T1000 (cell line): ENCODE data around the gene CABP2.
A peak's percentile ranks its signal among the peaks of the same experiment; 100 is the strongest.
"Not testable (repeated sequence)": the region's sequence is repeated elsewhere in the genome, so short reads cannot be mapped to it uniquely, and the experiment has no call there.

Experiments
- DNase-seq: peaks from one replicate; lab custom pipeline; 2025; ENCODE audit warnings: mixed read lengths; lab: John Stamatoyannopoulos, UW

Gene CABP2

DNA sequence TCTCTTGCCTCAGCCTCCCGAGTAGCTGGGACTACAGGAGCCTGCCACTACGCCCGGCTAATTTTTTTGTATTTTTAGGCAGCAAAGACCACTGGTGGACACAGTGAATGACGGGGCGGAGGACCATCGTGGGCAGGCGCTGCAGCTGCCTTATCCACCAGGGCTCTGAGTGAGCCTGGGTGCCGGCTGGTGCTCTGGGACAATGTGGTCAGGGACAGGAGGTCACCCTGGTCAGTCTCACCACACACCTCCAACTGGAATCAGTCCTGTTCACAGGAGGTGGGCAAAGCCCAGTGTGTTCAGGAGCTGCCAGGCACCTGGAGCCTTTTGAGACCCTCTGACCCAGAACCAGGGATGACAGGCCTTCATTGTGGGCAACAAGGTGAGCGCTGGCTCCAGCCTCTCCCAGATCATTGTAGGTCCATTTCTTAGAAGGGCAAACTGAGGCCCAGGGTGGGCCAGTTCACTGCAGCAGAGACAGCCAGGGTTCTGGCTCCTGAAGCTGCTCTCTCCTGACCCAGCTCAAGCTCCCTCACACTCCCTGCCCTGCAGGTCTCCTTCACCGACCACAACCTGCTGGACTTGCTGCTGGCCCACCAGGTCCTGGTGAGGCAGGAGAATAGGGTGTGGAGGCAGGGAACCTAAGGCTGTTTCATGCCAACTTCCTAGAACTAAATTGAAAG, 15.7 kb upstream of the CABP2 start:
- DNase-seq: no peak

- DNase-seq: no peak
These were observed 15.1 kb upstream of the CABP2 start for GRCh38 chr11:67538306-67538705.

DNA sequence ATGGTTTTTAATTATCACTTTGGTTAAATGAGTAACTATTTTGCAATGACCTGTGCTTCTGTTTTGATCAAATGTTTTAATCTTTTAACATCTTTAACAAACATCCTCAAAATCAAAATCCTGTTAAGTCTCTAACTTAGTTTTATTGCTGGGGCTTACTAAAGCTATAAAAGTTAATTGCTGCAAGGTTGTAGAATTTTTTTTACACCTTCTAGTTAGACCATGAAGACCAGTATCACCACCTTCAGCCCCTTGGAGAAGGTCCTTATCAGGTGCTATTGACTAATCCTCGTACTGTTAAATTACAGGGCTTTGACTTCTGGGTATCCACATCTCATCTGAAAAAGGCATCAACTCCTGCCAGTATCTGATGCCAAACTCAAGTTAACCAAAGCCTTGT, 12.3 kb upstream of the CABP2 start:
- no peak for DNase-seq

- DNase-seq: no peak
These were observed 10.9 kb upstream of the CABP2 start for GRCh38 chr11:67534070-67534679.

DNA sequence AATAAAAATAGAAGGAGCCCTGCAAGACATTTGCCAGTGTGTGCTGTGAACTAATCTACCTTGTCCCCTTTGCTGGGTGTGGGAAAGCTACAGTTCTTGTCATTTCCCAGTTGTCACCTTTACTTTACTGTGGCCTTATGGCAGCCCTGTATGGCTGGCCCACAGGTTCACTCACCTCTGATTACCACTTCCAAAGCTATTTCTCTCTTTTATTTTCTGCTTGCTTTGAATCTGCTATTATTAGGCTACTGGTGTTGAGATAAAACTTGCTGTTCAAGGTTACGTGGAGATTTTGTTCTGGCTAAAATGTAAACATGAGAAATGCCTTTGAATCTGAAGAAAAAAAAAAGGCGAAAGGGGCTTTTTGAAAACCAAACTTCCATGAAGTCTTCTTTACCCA, 9.6 kb upstream of the CABP2 start:
- no peak for DNase-seq

DNA sequence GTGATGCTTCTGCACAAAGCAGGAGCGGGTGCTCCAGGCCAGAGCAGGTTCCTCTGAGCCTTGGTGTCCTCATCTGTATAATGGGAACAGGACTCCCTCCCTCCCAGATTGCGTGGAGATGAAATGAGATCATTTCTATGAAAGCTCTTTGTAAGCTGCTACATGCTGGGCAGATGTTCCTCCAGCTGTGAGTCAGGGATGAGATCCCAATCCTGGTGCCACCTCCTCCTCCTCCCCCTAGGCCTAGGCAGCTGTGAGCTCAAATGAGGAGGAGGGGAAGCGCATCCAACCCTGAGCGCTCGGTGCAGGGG, 7.0 kb upstream of the CABP2 start:
- DNase-seq: no peak

DNA sequence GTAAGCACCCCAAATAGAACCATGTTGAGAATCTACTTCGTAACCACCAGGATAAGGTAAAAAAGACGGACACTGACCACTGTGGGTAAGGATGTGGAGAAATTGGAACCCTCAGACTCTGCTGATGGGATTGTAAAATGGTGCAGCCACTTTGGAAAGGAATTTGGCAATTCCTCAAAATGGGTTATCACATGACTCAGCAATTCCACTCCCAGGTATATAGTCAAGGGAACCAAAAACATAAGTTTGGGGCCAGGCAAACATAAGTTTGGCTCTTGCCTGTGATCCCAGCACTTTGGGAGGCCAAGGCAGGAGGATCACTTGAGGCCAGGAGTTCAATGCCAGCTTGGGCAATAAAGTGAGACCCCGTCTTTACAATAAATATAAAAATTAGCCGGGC, 5.1 kb upstream of the CABP2 start:
- DNase-seq: no peak

GRCh38 chr11:67525275-67525976, 2.2 kb upstream of the CABP2 start:
- DNase-seq: no peak

GRCh38 chr11:67524480-67524808, 1.2 kb upstream of the CABP2 start:
- no peak for DNase-seq

GRCh38 chr11:67523556-67524479, 572 bp upstream of the CABP2 start:
- no peak for DNase-seq

GRCh38 chr11:67522338-67522737, 908 bp downstream of the CABP2 start:
- no peak for DNase-seq

DNA sequence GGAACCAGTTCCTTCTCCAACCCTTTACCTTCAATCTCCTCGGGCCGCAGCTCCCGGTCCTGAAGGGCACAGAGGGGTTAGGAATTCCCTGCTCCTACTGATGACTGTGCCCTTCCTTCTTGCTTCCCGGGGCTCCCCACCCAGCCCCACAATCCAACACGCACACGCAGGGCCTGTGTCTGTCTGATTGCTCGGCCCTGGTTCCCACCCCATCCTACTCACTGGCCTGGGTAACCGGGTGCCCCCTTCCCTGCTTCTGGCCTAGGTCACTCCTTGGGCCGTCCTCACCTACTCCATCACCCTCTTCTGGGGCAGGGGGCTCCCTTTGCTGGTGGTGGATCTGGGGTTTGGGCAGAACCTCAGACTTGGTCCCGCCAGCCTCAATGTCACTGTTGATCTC, 1.3 kb downstream of the CABP2 start:
- DNase-seq: no peak

- no peak for DNase-seq
These were observed 2.1 kb downstream of the CABP2 start for GRCh38 chr11:67520856-67521824.

GRCh38 chr11:67519726-67520125, 3.5 kb downstream of the CABP2 start:
- DNase-seq: no peak

- DNase-seq: no peak
These were observed 5.3 kb downstream of the CABP2 start for GRCh38 chr11:67517784-67518552.

GRCh38 chr11:67516806-67517205, 6.4 kb downstream of the CABP2 start:
- no peak for DNase-seq

DNA sequence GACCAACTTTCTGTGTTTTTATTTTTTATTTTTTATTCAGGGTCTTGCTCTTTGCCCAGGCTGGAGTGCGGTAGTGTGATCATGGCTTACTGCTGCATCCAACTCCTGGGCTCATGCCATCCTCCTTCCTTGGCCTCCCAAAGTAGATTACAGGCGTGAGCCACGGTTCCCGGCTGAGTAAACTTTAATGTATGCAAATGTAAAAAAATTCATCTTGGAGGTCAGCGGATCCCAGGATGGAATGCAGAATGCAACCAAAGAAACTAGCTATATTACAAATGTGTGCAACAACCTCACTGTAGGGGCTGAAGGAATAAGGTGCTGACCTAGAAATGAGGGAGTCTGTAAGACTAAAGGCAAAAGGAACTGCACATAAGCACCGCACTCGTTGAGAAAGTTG, 9.1 kb downstream of the CABP2 start:
- no peak for DNase-seq

GRCh38 chr11:67511558-67511957, 11.7 kb downstream of the CABP2 start:
- DNase-seq: not testable (repeated sequence)

- no peak for DNase-seq
These were observed 13.3 kb downstream of the CABP2 start for GRCh38 chr11:67510023-67510345.

DNA sequence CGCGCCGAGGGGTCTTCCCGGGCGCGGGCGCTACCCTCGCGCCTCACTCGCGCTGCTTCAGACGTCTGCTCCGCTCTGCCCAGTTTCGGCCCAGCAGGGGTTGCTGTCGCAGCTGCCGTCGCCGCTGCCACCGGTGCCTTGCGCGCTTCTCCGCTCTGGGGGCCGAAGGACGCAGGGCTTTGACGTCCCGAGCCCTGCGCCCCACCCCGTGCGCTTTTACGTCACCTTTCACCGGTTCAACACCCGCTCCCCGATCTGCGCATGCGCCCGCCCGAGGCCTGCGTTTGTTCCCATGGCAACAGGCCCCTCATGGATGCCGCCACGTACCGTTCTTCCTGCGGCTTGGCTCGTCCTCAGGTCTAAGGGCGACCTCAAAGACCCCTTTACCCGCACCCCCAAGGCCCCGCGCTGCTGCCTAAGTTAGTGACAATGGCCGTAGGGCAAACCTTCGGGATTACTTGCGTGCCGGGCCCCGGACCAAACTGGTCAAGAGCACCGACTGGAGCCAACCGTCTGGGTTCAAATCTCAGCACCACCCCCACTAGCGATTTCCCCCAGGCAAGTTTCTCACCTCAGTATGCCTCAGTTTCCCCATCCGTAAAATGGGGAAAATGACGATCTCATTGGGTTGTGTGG, 14.6 kb downstream of the CABP2 start:
- DNase-seq: peak; percentile 98
